HepG2 (cell line): ENCODE results near the gene EXPH5. TPM values are rescaled to one million over a fixed set of nuclear protein-coding genes. Genes with fewer than 3 reads are reported as not detected.

Source experiments
- ADNP ChIP-seq: sonication (generic); formaldehyde crosslinking; IDR thresholded peaks from 2 replicates; pipeline ENCODE4 v1.4.0; 2020; ENCODE audit warnings: missing genetic modification reagents
- FOXP1 ChIP-seq, 2 experiments: fragments of 450-650 bp in 1 of 2; IDR thresholded peaks; 2 replicates each; pipeline ENCODE4 v1.6.1; 2017 to 2018; ENCODE audit warnings: antibody characterized with exemption in 1 of 2
- HOXA3 ChIP-seq: sonication (generic); formaldehyde crosslinking; IDR thresholded peaks from 2 replicates; pipeline ENCODE4 v1.5.0; 2020; ENCODE audit warnings: missing genetic modification reagents
- KLF12 ChIP-seq: sonication (generic); formaldehyde crosslinking; IDR thresholded peaks from 2 replicates; pipeline ENCODE4 v1.4.0; 2020; ENCODE audit warnings: missing genetic modification reagents, borderline replicate concordance
- MTA1 ChIP-seq: sonication (generic); formaldehyde crosslinking; IDR thresholded peaks from 2 replicates; pipeline ENCODE4 v1.4.0; 2020; ENCODE audit warnings: missing genetic modification reagents, mild to moderate bottlenecking, borderline replicate concordance
- NFKB2 ChIP-seq: sonication (generic); formaldehyde crosslinking; IDR thresholded peaks from 2 replicates; pipeline ENCODE4 v1.4.0; 2020; ENCODE audit warnings: missing genetic modification reagents, borderline replicate concordance
- NRL ChIP-seq: sonication (generic); formaldehyde crosslinking; IDR thresholded peaks from 2 replicates; pipeline ENCODE4 v1.5.0; 2020; ENCODE audit warnings: missing genetic modification reagents, mild to moderate bottlenecking, moderate library complexity, borderline replicate concordance
- SALL1 ChIP-seq: sonication (generic); formaldehyde crosslinking; IDR thresholded peaks from 2 replicates; pipeline ENCODE4 v1.8.0; 2022; ENCODE audit warnings: mild to moderate bottlenecking, missing genetic modification reagents
- SALL2 ChIP-seq: sonication (generic); formaldehyde crosslinking; IDR thresholded peaks from 2 replicates; pipeline ENCODE4 v1.8.1; 2023; ENCODE audit warnings: mild to moderate bottlenecking, missing genetic modification reagents, inconsistent platforms
- SNRNP70 ChIP-seq: fragments of 200-400 bp; formaldehyde crosslinking; IDR thresholded peaks from 2 replicates; pipeline ENCODE4 v1.6.1; 2017; ENCODE audit warnings: mild to moderate bottlenecking, low read depth, low read length, moderate library complexity
- ZNF343 ChIP-seq: sonication (generic); formaldehyde crosslinking; IDR thresholded peaks from 2 replicates; pipeline ENCODE4 v1.4.0; 2020; ENCODE audit warnings: mild to moderate bottlenecking, missing genetic modification reagents
- ZNF354B ChIP-seq: sonication (generic); formaldehyde crosslinking; IDR thresholded peaks from 2 replicates; pipeline ENCODE4 v1.8.0; 2022; ENCODE audit warnings: mild to moderate bottlenecking, missing genetic modification reagents
- ZNF790 ChIP-seq: sonication (generic); formaldehyde crosslinking; IDR thresholded peaks from 2 replicates; pipeline ENCODE4 v1.8.0; 2022; ENCODE audit warnings: missing genetic modification reagents, mild to moderate bottlenecking, borderline replicate concordance
- polyA plus RNA-seq, 8 experiments: library from polyadenylated mRNA; depleted of rRNA in 3 of 8; stranded (reverse) in 7 of 8; unstranded in 1 of 8; fragments of >200 nt; fragmentation: Illumina TruSeq in 4 of 8; extraction: Trizol in 4 of 8; gene quantifications; 2 replicates each; pipeline versions ENCODE4 v1.2.1 to v1.2.3, GENCODE V29; 2011 to 2016; ENCODE audit warnings: low read depth in 4 of 8, missing spikeins in 1 of 8, mixed read lengths in 1 of 8; ENCODE audit not compliant: insufficient read depth in 1 of 8
- total RNA-seq, 5 experiments: library from RNA; depleted of rRNA; stranded (reverse); fragments of >200 nt; fragmentation: Illumina TruSeq; extraction: Trizol; gene quantifications; 2 replicates each; pipeline ENCODE4 v1.2.3, GENCODE V29; 2016; ENCODE audit warnings: low read depth in 1 of 5
- TF ChIP-seq, protein P1 (sequence below): sonication (generic); formaldehyde crosslinking; IDR thresholded peaks from 2 replicates; pipeline ENCODE4 v1.9.0; 2021; ENCODE audit warnings: missing genetic modification reagents, borderline replicate concordance
- TF ChIP-seq, protein P2 (sequence below): sonication (generic); formaldehyde crosslinking; IDR thresholded peaks from 2 replicates; pipeline ENCODE4 v1.8.0; 2022; ENCODE audit warnings: mild to moderate bottlenecking, missing genetic modification reagents, moderate library complexity
- TF ChIP-seq, protein P3 (sequence below): IDR thresholded peaks from 2 replicates; pipeline ENCODE4 v1.6.1; 2016; ENCODE audit warnings: low read depth, borderline replicate concordance
- TF ChIP-seq, protein P4 (sequence below): sonication (generic); formaldehyde crosslinking; IDR thresholded peaks from 2 replicates; pipeline ENCODE4 v1.9.0; 2022; ENCODE audit warnings: missing genetic modification reagents, mild to moderate bottlenecking, borderline replicate concordance
- TF ChIP-seq, protein P5 (sequence below): sonication (generic); formaldehyde crosslinking; conservative IDR thresholded peaks from 2 replicates; pipeline ENCODE4 v1.8.1; 2023; ENCODE audit warnings: missing genetic modification reagents
- TF ChIP-seq, protein P6 (sequence below): sonication (generic); formaldehyde crosslinking; conservative IDR thresholded peaks from 2 replicates; pipeline ENCODE4 v1.8.0; 2022; ENCODE audit warnings: mild to moderate bottlenecking, moderate library complexity, missing genetic modification reagents

Gene EXPH5
- total and polyA plus RNA-seq, 2 of the 13 experiments (the other 11 are each of a cell fraction or from before 2014, with no cell fraction given) = under 0.01 to 0.02 TPM

DNA sequence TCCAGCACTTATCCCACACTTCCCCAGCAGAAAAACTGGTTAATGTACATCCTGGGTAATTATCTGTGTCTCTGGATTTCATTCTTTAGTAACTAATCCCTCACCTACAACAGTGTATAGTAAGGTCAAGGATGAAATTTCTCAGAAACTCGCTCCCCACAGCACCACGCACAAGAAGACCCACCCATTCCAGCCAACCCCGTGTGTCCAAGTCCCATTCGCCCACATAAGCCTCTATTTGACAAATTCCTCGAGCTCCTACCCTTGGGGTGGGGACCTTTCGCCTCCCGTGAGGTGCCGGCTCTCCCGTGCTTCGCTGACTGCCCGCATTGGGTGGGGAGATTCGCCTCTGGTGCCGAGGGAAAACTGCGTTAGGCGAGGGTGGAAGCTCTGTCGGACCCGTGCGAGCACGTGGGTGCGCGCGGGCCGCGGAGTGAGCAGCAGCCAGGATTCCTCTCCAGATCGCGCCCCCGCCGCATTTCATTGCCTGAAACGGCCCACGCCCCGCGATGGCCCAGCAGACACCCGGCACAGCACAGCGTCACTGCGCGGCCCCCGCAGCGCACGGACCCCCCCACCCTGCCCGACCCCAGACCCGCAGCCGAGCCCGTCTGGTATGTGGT is 866 bp downstream of the EXPH5 start (continued):
- TF ChIP-seq, protein P1, sequence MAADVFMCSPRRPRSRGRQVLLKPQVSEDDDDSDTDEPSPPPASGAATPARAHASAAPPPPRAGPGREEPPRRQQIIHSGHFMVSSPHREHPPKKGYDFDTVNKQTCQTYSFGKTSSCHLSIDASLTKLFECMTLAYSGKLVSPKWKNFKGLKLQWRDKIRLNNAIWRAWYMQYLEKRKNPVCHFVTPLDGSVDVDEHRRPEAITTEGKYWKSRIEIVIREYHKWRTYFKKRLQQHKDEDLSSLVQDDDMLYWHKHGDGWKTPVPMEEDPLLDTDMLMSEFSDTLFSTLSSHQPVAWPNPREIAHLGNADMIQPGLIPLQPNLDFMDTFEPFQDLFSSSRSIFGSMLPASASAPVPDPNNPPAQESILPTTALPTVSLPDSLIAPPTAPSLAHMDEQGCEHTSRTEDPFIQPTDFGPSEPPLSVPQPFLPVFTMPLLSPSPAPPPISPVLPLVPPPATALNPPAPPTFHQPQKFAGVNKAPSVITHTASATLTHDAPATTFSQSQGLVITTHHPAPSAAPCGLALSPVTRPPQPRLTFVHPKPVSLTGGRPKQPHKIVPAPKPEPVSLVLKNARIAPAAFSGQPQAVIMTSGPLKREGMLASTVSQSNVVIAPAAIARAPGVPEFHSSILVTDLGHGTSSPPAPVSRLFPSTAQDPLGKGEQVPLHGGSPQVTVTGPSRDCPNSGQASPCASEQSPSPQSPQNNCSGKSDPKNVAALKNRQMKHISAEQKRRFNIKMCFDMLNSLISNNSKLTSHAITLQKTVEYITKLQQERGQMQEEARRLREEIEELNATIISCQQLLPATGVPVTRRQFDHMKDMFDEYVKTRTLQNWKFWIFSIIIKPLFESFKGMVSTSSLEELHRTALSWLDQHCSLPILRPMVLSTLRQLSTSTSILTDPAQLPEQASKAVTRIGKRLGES = no peak
- 0 out of 2 replicates have a peak, but pooled peaks have one; percentile 28 for TF ChIP-seq KLF12
- no peak for TF ChIP-seq ZNF790 (CRISPR knock-in tag)
- no peak for TF ChIP-seq FOXP1 (IDR thresholded peaks at IDR 0.05)
- TF ChIP-seq FOXP1 (CRISPR knock-in tag; IDR thresholded peaks at IDR 0.05) = no peak
- TF ChIP-seq HOXA3 (CRISPR knock-in tag) = no peak
- 0 out of 2 replicates have a peak, but pooled peaks have one; percentile 16 for TF ChIP-seq SALL2 (CRISPR knock-in tag)
- TF ChIP-seq SNRNP70 = no peak
- peak; percentile 43; the same call in 1 of the 2 replicates for TF ChIP-seq NRL (CRISPR knock-in tag)
- no peak for TF ChIP-seq ZNF343
- TF ChIP-seq NFKB2 (CRISPR knock-in tag) = peak; percentile 38; the same call in 1 of the 2 replicates
- TF ChIP-seq, protein P2, sequence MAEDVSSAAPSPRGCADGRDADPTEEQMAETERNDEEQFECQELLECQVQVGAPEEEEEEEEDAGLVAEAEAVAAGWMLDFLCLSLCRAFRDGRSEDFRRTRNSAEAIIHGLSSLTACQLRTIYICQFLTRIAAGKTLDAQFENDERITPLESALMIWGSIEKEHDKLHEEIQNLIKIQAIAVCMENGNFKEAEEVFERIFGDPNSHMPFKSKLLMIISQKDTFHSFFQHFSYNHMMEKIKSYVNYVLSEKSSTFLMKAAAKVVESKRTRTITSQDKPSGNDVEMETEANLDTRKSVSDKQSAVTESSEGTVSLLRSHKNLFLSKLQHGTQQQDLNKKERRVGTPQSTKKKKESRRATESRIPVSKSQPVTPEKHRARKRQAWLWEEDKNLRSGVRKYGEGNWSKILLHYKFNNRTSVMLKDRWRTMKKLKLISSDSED (CRISPR knock-in tag) = no peak
- no peak for TF ChIP-seq ADNP (CRISPR knock-in tag)
- TF ChIP-seq, protein P3, sequence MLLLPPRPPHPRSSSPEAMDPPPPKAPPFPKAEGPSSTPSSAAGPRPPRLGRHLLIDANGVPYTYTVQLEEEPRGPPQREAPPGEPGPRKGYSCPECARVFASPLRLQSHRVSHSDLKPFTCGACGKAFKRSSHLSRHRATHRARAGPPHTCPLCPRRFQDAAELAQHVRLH (CRISPR knock-in tag) = no peak
- TF ChIP-seq SALL1 (CRISPR knock-in tag) = peak; percentile 27; the same call in 1 of the 2 replicates
- TF ChIP-seq, protein P4, sequence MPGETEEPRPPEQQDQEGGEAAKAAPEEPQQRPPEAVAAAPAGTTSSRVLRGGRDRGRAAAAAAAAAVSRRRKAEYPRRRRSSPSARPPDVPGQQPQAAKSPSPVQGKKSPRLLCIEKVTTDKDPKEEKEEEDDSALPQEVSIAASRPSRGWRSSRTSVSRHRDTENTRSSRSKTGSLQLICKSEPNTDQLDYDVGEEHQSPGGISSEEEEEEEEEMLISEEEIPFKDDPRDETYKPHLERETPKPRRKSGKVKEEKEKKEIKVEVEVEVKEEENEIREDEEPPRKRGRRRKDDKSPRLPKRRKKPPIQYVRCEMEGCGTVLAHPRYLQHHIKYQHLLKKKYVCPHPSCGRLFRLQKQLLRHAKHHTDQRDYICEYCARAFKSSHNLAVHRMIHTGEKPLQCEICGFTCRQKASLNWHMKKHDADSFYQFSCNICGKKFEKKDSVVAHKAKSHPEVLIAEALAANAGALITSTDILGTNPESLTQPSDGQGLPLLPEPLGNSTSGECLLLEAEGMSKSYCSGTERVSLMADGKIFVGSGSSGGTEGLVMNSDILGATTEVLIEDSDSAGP (CRISPR knock-in tag) = 0 out of 2 replicates have a peak, but pooled peaks have one; percentile 38
- TF ChIP-seq MTA1 (CRISPR knock-in tag) = peak; percentile 40; the same call in 1 of the 2 replicates
- TF ChIP-seq, protein P5, sequence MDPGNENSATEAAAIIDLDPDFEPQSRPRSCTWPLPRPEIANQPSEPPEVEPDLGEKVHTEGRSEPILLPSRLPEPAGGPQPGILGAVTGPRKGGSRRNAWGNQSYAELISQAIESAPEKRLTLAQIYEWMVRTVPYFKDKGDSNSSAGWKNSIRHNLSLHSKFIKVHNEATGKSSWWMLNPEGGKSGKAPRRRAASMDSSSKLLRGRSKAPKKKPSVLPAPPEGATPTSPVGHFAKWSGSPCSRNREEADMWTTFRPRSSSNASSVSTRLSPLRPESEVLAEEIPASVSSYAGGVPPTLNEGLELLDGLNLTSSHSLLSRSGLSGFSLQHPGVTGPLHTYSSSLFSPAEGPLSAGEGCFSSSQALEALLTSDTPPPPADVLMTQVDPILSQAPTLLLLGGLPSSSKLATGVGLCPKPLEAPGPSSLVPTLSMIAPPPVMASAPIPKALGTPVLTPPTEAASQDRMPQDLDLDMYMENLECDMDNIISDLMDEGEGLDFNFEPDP = no peak
- TF ChIP-seq, protein P6, sequence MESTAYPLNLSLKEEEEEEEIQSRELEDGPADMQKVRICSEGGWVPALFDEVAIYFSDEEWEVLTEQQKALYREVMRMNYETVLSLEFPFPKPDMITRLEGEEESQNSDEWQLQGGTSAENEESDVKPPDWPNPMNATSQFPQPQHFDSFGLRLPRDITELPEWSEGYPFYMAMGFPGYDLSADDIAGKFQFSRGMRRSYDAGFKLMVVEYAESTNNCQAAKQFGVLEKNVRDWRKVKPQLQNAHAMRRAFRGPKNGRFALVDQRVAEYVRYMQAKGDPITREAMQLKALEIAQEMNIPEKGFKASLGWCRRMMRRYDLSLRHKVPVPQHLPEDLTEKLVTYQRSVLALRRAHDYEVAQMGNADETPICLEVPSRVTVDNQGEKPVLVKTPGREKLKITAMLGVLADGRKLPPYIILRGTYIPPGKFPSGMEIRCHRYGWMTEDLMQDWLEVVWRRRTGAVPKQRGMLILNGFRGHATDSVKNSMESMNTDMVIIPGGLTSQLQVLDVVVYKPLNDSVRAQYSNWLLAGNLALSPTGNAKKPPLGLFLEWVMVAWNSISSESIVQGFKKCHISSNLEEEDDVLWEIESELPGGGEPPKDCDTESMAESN = no peak
- no peak for TF ChIP-seq ZNF354B (CRISPR knock-in tag)
